GM12872 (cell line): ENCODE data around the gene DIP2C.

Experiments used
- CTCF ChIP-seq: IDR thresholded peaks from 3 replicates; pipeline ENCODE4 v1.5.1; 2011; ENCODE audit warnings: low read depth, mild to moderate bottlenecking, low read length, moderate library complexity; ENCODE audit not compliant: insufficient read depth

Gene DIP2C

GRCh38 chr10:239109-239508 lies 450.4 kb downstream of the DIP2C start:
- no peak for TF ChIP-seq CTCF

DNA sequence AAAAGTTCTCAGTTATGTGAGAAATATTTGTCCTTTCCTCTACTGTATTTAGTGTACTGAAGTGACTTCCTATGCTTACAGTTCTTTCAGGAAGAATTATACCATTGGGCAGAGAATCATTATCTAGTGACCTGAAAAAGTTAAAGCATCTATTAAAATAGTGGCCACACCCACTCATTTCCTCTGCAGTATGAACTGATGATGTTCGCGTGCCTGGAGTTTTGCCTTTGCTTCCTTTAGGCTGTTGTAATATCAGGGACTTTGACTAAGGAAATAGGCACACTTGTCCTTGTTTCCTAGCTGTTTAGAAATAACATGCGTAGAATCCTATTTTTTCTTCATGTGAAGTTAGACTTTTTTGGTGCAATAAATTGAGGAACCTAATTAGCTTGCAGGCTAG lies 453.6 kb downstream of the DIP2C start:
- no peak for TF ChIP-seq CTCF

DNA sequence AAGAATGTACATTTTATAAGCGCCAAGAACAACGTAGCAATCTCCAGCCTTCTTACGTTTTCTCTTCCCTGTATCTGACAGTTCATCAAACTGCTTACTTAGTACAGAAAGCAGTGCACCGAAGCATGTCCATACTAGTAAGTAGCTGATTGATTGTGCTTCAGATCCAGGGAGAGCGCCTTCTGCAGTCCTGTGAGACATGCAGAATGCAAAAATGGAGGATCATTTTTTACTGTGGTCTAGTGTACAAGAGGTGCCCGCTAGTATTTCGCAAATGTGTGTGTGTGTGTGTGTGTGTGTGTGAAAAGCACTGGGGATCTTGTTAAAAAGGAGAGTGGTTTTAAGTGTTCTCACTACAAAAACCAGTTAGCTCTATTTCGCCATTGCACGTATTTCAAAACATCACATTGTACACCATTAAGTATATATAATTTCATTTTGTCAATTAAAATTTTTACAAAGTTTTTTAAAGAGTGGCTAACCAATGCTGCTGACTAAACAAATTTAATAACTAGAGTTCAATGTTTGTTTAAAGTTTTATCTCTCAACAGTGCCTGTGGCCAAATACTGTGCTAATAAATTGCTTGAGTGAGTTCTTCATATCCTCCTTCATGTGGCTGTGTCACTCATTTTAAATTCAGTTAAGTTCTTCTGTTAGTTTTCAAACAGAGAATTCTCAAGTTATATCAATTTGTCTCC lies 454.6 kb downstream of the DIP2C start:
- no peak for TF ChIP-seq CTCF

GRCh38 chr10:232878-233277 lies 456.6 kb downstream of the DIP2C start:
- TF ChIP-seq CTCF, result no peak

GRCh38 chr10:232061-232460 lies 457.4 kb downstream of the DIP2C start:
- no peak for TF ChIP-seq CTCF

DNA sequence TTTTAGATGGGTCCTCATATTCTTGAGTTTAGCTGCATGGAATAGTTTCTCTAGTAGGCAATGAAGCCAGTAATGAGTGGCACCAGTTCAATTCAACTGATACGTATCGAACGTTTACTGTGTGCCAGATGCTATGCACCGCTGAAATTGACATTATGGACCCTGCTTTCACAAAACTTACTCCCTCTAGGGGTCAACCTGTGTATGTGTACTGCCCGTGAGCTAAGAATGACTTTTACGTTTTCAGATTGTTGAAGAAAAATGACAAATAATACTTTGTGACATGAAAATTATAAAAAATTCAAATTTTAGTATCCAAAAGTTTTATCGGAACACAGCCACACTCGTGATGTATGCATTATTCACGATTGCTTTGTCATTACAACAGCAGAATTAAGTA lies 458.7 kb downstream of the DIP2C start:
- TF ChIP-seq CTCF, result peak; percentile 43; the same call in 2 of the 3 replicates

DNA sequence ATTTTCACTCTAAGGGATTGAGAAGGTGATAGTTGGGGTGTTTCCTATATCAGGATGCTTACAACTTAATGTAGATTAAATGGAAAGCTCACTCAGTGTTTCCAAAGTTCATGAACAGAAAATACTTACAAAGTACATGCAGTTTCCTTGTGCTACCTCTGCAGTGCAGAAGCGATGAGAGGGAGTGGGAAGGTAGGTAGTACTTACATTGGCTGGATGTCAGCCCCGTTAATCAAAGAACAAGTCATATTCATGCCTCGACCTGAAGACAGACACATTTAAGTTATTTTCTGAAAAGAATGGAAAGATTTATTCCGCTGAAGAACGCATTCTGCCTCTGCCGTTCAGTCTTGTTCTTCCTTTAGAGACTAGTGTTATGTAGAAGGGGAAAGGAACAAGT lies 461.1 kb downstream of the DIP2C start:
- TF ChIP-seq CTCF, result no peak

DNA sequence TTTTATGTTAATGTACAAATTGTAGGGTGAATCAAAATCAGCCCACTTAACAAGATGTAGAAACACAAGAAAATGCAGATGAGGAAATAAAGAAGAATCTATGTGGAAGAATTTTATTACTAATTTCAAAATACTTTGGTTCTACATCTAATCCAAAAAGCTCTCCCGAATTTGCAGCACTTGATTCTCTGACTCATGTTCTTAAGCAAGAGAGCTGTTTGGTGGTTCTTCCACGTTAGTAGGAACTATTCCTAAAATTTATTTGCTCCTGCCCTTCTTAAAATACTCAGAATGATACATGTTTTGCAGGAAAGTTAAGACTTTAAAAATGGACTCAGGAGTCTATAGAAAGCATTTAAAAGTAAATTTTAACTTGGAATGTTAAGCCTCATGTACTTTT lies 462.5 kb downstream of the DIP2C start:
- no peak for TF ChIP-seq CTCF
